ENCODE measurements around the gene SIRPB2.

GRCh38 chr20:1484438-1485116, 6.6 kb downstream of the SIRPB2 start:
- TF ChIP-seq BHLHE40 (IDR thresholded peaks at IDR 0.05; ENCODE audit: low read depth, low read length): no peak
- no peak for TF ChIP-seq POLR2A (IDR thresholded peaks at IDR 0.05; ENCODE audit: low read depth, low read length)
